NCI-H2171 (cell line): ENCODE data around the gene GABRG3.
"Not testable (repeated sequence)": the region's sequence is repeated elsewhere in the genome, so short reads cannot be mapped to it uniquely, and the experiment has no call there.

Experiments
- DNase-seq: peaks from one replicate; lab custom pipeline; 2025; lab: John Stamatoyannopoulos, UW

Gene GABRG3

DNA sequence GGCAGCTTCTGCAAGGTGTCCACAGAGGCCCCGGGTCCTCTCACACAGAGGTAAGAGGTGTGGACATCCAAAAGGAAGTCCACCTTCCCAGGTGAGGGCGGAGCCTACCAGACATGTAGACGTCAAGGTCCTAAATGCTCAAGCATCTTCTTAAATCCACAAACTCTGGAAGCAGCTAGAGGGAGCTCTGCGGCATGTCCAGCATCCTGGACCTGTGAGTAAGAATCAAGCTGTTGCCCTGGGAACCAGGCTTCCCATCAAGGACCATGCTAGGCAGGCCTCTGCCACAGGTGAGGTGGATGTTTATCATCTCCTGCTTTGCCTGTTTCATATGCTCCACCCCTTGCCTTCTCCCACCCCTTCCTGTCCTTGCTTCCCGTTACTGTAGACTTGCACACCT lies 368.2 kb downstream of the GABRG3 start:
- no peak for DNase-seq

DNA sequence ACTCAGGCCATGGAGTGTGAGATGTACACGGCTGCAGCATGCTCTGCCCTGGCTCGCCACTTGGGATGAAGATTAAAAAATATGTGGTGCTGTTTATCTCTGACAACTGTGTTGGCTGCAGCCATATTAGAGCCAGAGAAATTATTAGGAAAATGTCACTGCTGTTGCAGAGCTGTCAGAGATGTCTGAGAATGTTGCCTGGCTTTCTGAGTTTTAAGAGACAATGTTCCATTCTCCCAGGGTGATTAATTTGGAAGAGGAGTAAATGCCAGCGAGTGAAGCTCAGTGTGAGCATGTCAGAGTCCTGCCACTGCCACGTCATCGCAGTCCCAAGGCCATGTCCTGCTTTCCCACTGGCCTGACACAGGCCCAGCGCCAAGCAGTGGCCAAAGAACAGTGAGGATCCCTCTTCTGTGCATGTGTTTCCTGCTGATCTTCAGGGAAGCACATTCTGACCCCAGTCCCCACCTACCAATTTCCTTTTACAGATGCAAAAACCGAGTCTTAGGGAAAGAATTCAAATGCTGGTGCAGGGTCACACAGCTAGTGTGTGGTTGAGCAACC lies 370.9 kb downstream of the GABRG3 start:
- no peak for DNase-seq

GRCh38 chr15:27342991-27343390 lies 372.0 kb downstream of the GABRG3 start:
- DNase-seq, result no peak

DNA sequence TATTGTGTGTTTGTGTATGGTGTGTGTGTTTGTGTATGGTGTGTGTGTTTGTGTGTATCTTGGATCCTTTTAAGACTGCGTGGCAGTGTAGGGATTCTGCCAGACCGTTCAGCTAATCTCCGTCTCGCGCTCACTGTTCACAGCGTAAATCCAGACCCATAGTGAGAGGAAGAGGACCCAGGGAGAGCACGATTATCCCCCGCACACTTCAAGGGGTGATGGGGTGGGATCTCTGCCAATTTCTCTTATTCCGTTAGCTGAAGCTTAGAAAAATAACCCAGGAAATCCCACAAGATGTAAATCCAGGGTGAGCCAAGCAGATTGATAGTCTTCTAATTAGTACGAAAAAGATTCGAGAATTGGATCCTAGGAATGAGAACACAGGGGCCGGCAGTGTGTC lies 381.2 kb downstream of the GABRG3 start:
- no peak for DNase-seq

GRCh38 chr15:27353856-27354255 lies 382.9 kb downstream of the GABRG3 start:
- DNase-seq, result peak; percentile 66

DNA sequence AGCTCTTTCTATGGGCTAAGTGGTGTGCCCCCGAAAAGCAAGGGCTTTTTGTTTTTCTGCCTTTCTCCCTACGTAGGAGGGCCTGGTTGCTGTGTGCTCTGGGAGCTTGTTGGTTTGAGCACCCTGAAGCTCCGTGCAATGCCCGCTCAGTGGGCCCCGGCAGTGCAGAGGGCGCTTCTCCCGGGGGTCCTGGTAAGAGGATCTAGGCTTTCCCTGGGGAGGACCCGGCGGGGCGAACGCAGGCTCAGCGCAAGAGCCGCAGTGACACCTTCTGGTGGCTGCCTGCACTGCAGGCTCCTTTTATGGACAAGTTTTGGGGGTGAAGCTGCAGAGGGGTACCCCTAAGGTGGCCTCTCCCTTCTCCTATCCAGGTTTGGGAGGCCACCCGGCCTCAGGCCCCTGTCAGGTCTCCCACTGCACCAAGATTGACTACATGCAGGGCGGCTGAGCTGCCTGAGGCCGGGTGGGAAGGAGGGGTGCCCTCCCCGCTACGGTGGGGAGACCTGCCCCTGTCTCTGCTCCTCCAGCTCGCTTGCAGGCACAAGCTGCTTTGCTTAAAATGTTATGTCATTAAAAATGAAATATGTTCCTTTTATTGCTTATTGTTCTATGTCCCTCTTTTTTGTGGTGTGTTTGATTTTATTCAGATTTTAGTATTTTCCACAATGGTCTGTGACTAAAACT lies 387.9 kb downstream of the GABRG3 start:
- no peak for DNase-seq

DNA sequence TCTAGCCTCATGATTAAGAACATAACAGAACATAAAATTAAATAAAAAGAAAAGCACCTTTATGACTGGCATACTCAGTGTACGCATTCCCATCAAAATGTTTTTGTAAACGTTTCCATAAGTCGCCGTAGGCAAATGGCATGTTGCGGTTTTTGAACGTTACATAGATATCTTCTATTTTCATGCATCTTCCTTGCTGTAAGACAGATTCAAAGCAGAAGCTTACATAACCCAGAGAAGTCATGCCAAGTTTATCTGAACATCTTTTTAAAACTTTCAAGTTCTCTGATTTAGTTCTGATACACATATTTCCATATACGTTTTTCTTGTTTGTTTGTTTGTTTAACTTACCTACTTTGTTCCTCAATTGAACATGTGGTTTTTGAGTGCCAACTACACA lies 388.6 kb downstream of the GABRG3 start:
- DNase-seq, result no peak

DNA sequence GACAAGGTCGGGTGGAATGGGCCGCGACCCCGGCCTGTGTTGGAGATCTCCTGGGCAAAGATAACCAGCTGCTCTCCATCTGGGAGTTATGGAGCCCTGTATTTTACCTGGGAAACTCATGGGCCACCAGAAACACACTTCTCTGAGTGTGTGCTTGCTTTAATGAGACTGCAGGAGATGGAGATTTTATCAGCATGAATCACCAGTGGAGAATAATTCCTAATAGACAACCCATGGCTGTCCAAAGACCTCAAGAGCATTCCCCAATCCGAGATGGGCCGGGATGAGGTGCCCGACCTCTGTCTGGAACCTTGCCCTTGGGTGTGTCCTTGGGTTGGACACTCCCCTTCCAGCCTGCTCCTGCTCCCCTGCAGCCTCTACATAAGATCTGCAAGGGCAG lies 389.3 kb downstream of the GABRG3 start:
- DNase-seq, result no peak

DNA sequence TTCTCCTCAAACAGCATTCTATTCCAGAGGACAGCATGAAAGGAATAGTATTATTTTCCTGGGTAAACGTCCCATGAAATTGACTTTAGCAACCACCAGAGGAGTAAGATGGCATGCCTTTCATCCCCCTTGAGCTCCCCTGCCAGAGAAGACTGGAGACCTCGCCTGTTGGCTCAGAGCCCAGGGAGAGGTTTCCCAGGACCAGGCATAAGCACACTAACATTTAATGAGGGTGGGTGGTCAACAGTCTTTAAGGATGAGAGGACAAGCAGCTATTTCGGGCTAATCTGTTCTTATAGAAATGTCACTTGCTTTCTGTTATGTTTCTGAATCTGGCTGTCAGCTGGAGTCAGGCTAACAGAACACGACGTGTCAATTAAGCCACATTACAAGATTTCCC lies 390.5 kb downstream of the GABRG3 start:
- DNase-seq, result no peak

DNA sequence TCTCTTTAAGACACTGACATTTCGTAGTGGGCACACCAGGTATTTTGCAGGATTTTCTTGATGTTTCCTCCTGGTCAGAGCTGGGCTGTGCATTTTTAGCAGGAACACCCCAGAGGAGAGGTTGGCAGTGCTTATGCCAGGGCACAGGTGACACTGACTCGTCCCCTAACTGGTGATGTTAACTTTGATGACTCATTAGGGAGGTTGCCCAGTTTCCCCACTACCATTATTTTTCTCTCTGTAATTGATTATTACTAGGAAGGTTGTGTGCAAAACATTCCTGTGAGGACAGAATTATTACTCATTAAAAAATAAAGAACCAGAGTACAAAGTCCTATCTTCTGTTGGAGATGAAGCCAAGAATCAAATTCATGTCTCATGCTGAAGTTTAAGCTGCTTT lies 394.5 kb downstream of the GABRG3 start:
- no peak for DNase-seq

GRCh38 chr15:27377391-27377790 lies 406.4 kb downstream of the GABRG3 start:
- not testable (repeated sequence) for DNase-seq

- peak; percentile 76 for DNase-seq
Measured at GRCh38 chr15:27382361-27383025, 411.5 kb downstream of the GABRG3 start.

- DNase-seq, result no peak
Measured at GRCh38 chr15:27383726-27384125, 412.7 kb downstream of the GABRG3 start.

GRCh38 chr15:27392163-27392562 lies 421.2 kb downstream of the GABRG3 start:
- DNase-seq, result no peak

DNA sequence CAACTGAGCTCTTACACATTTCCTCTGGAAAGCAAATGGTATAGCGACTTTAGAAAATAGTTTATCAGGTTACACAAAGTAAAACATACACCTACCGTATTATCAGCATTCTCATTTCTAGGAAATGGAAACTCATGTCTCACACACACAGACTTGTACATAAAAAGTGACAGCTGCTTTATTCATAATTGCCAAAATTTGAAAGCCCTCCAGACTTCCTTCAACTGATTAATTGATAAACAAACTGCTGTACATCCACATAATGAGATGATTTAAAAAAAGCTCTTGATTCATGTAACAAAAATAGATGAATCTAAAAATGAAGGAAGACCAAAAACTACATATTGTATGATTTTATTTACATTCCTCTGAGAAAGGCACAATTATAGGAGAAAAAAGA lies 425.5 kb downstream of the GABRG3 start:
- DNase-seq, result no peak

DNA sequence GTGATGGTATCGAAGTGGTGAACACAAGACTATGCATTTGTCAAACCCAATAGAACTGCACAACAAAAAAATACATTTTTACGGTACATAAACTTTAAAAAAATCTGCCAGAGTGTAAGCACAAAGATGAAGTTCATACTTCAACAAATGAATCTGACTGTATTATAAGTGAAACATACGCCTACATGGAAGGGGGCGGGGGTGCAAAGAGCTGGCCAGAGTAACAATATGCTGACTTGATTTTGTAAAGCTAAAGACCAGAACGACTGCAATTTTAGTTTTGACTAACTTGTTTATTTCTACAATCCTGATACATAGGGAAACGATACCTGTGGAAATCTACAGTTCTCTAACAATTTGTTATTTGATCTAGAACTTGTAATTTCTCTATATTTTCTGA lies 426.0 kb downstream of the GABRG3 start:
- no peak for DNase-seq

DNA sequence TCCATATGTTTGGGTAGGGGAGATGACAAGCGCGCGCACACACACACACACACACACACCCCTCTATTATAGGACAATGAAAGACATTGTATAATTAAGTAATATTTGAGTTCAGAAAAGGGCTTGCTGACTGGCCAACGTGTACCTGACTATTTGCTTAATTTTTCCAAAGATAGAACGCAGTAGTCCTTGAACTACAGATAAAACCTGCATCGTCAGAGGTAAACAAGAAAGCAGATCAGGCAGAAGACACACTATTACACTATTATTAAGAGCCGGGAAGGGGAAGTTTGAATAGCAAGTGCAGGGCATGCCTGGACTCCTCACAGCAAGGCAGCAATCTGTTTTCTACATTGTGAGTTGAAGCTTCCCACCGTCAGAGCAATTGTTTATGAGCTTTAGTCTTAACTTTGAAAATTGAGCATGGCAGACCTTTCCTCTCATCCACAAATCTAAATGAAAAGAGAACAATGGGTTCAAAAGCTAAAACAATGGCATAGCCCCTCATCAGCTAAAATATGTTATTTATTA lies 427.7 kb downstream of the GABRG3 start:
- DNase-seq, result peak; percentile 32

DNA sequence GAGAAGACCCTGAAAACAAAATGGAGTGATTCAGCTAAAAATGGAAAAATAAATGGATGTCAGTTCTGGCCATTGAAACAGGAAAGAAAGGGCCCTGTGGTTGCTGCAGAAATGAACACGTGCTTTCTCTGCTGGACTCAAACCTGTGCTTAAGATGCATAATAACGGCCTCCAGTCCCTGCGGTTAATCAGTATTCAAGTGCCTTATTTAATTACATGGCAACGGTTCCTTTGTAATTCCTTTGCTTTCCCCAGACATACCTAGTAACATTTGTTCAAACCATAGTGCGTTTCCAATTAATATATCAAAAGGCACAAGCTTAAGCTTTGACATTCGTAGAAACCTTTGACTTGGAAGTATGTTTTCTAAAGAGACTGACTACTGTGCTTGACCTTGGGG lies 428.3 kb downstream of the GABRG3 start:
- no peak for DNase-seq

DNA sequence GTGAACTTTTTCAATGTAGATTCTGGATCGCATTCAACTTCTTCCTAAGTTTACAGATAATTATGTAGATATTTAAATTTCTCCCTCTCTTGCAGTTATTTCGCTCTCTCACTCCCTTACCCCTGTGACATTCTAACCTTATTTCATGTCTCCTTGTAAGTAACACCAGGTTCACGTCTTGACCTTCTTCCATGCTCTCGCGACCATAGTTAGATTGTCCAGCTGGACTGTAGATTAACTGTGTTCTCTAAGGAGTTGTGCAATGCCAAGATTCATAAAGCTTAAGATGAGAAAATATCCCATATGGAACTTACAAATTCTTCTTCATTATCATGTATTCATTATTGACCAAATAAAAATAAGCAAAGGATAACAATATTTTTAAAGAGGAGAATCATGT lies 430.5 kb downstream of the GABRG3 start:
- no peak for DNase-seq

DNA sequence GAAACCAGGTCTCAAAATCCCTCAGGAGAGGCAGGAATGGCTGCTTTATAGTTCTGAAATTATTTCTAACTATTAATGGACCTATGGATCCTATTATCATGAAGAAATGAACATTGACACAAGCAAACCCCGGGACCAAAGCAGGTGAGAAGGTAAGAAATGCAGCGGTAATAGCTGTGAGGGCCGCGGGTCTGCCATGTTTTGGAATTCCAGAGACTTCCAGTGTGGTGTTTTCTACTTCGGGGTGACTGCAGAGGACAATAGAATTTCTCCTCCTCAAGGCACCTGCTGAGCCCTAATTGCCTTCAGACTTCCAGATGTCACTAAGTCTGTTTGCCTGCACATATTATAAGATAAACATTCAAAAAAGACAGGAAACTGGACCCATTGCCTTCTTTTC lies 437.4 kb downstream of the GABRG3 start:
- DNase-seq, result no peak

GRCh38 chr15:27410996-27411605 lies 440.1 kb downstream of the GABRG3 start:
- DNase-seq, result no peak

GRCh38 chr15:27412415-27412814 lies 441.4 kb downstream of the GABRG3 start:
- no peak for DNase-seq
